ENCODE results near the gene TRAF4.

- TF ChIP-seq CTCF (IDR thresholded peaks at IDR 0.05) (no peak), POLR2A (IDR thresholded peaks at IDR 0.05) (peak in 1 of 2 donors; percentile 73)
These were observed 32.7 kb upstream of the TRAF4 start for GRCh38 chr17:28710861-28711722.
